ENCODE results near the gene DTNA.

DTNA gene

GRCh38 chr18:34866310-34866709, 156.2 kb downstream of the DTNA start:
- DNase-seq: no peak
- no peak overlapping the region for H3K4me2 ChIP-seq (ENCODE audit: insufficient read depth, low read length)
- H3K9me3 ChIP-seq (ENCODE audit: insufficient read depth, low read length, severe bottlenecking): no peaks in the 10 kb centered on the region
- TF ChIP-seq CTCF (IDR thresholded peaks at IDR 0.05; ENCODE audit: borderline replicate concordance, extremely low read depth, low read length, poor library complexity, severe bottlenecking) (no peak), EZH2 (IDR thresholded peaks at IDR 0.05; ENCODE audit: borderline replicate concordance, low read depth, low read length, severe bottlenecking) (no peak)
- no peak for ATAC-seq (ENCODE audit: insufficient read depth, low read depth)
- H2AFZ ChIP-seq (ENCODE audit: low read depth, low read length): peak overlapping the region; percentile 42; the same call in 1 of the 2 replicates
- no peaks in the 10 kb centered on the region for H3K27me3 ChIP-seq (ENCODE audit: insufficient read depth, low read length, poor library complexity)
- H3K79me2 ChIP-seq (ENCODE audit: insufficient read depth, low read length): no peaks in the 10 kb centered on the region
- peaks cover 21% of the 10 kb centered on the region for H3K4me1 ChIP-seq (ENCODE audit: insufficient read depth, low read length)
- H4K20me1 ChIP-seq (ENCODE audit: insufficient read depth, low read length): no peaks in the 10 kb centered on the region
- H3K9ac ChIP-seq (ENCODE audit: low read depth, low read length): no peak overlapping the region
- H3K36me3 ChIP-seq (ENCODE audit: insufficient read depth, low read length): no peaks in the 10 kb centered on the region
- H3K27ac ChIP-seq (ENCODE audit: low read length): no peak overlapping the region
- no peak overlapping the region for H3K4me3 ChIP-seq (ENCODE audit: low read depth in 1 of 2, low read length in 2 of 2)

GRCh38 chr18:34866739-34867138, 156.6 kb downstream of the DTNA start:
- H4K20me1 ChIP-seq (ENCODE audit: insufficient read depth, low read length): no peaks in the 10 kb centered on the region
- H3K27me3 ChIP-seq (ENCODE audit: insufficient read depth, low read length, poor library complexity): no peaks in the 10 kb centered on the region
- no peak for DNase-seq
- H3K4me2 ChIP-seq (ENCODE audit: insufficient read depth, low read length): no peak overlapping the region
- no peak overlapping the region for H3K4me3 ChIP-seq (ENCODE audit: low read depth in 1 of 2, low read length in 2 of 2)
- H3K9ac ChIP-seq (ENCODE audit: low read depth, low read length): no peak overlapping the region
- no peak overlapping the region for H3K27ac ChIP-seq (ENCODE audit: low read length)
- H3K36me3 ChIP-seq (ENCODE audit: insufficient read depth, low read length): no peaks in the 10 kb centered on the region
- ATAC-seq (ENCODE audit: insufficient read depth, low read depth): no peak
- H3K79me2 ChIP-seq (ENCODE audit: insufficient read depth, low read length): no peaks in the 10 kb centered on the region
- no peaks in the 10 kb centered on the region for H3K9me3 ChIP-seq (ENCODE audit: insufficient read depth, low read length, severe bottlenecking)
- TF ChIP-seq CTCF (IDR thresholded peaks at IDR 0.05; ENCODE audit: borderline replicate concordance, extremely low read depth, low read length, poor library complexity, severe bottlenecking) (peak; percentile 20), EZH2 (IDR thresholded peaks at IDR 0.05; ENCODE audit: borderline replicate concordance, low read depth, low read length, severe bottlenecking) (no peak)
- peaks cover 21% of the 10 kb centered on the region for H3K4me1 ChIP-seq (ENCODE audit: insufficient read depth, low read length)
- peak overlapping the region; percentile 42; the same call in 1 of the 2 replicates for H2AFZ ChIP-seq (ENCODE audit: low read depth, low read length)

- H3K27me3 ChIP-seq (ENCODE audit: insufficient read depth, low read length, poor library complexity): no peaks in the 10 kb centered on the region
- H3K4me2 ChIP-seq (ENCODE audit: insufficient read depth, low read length): no peak overlapping the region
- H3K36me3 ChIP-seq (ENCODE audit: insufficient read depth, low read length): no peaks in the 10 kb centered on the region
- H3K79me2 ChIP-seq (ENCODE audit: insufficient read depth, low read length): no peaks in the 10 kb centered on the region
- H2AFZ ChIP-seq (ENCODE audit: low read depth, low read length): no peak overlapping the region; the same call in 1 of the 2 replicates
- H3K4me3 ChIP-seq (ENCODE audit: low read depth in 1 of 2, low read length in 2 of 2): no peak overlapping the region
- ATAC-seq (ENCODE audit: insufficient read depth, low read depth) (peak; percentile 83), DNase-seq (peak; percentile 53)
- no peak overlapping the region for H3K9ac ChIP-seq (ENCODE audit: low read depth, low read length)
- no peaks in the 10 kb centered on the region for H4K20me1 ChIP-seq (ENCODE audit: insufficient read depth, low read length)
- TF ChIP-seq CTCF (IDR thresholded peaks at IDR 0.05; ENCODE audit: borderline replicate concordance, extremely low read depth, low read length, poor library complexity, severe bottlenecking) (peak; percentile 71), EZH2 (IDR thresholded peaks at IDR 0.05; ENCODE audit: borderline replicate concordance, low read depth, low read length, severe bottlenecking) (no peak)
- H3K4me1 ChIP-seq (ENCODE audit: insufficient read depth, low read length): peaks cover 14% of the 10 kb centered on the region
- H3K27ac ChIP-seq (ENCODE audit: low read length): no peak overlapping the region
- H3K9me3 ChIP-seq (ENCODE audit: insufficient read depth, low read length, severe bottlenecking): no peaks in the 10 kb centered on the region
Measured at GRCh38 chr18:34867520-34867919, 157.4 kb downstream of the DTNA start.

All from DND-41 (cell line).